ENCODE measurements around the gene SNAI1.

- no peak for TF ChIP-seq POLR2A (IDR thresholded peaks at IDR 0.05)
- no peak for TF ChIP-seq CTCF (IDR thresholded peaks at IDR 0.05)
Observed at GRCh38 chr20:49942303-49942702, 40.5 kb upstream of the SNAI1 start.
